Liver (tissue), 3 donors: ENCODE results near the gene CHST13.

Experiments
- HNF4G ChIP-seq: IDR thresholded peaks from 2 replicates; pipeline ENCODE4 v1.6.1; 2016; ENCODE audit warnings: antibody characterized with exemption
- RAD21 ChIP-seq, 2 donors: IDR thresholded peaks; 2 replicates each; pipeline ENCODE4 v1.6.1; 2016; ENCODE audit warnings: antibody characterized with exemption in 2 of 2, mild to moderate bottlenecking in 2 of 2
- SP1 ChIP-seq: IDR thresholded peaks from 2 replicates; pipeline ENCODE4 v1.6.1; 2018; ENCODE audit warnings: antibody characterized with exemption, mild to moderate bottlenecking
- YY1 ChIP-seq: IDR thresholded peaks from 2 replicates; pipeline ENCODE4 v1.6.1; 2016; ENCODE audit warnings: antibody characterized with exemption, mild to moderate bottlenecking
- ZBTB33 ChIP-seq: IDR thresholded peaks from 2 replicates; pipeline ENCODE4 v1.6.1; 2016; ENCODE audit warnings: antibody characterized with exemption
- TF ChIP-seq, protein P1 (sequence below): fragments of 150-350 bp; IDR thresholded peaks from 2 replicates; pipeline ENCODE4 v1.5.1; 2017; ENCODE audit warnings: improper control_type of control experiment, low read depth, low read length; ENCODE audit not compliant: missing input control
- TF ChIP-seq, protein P2 (sequence below): IDR thresholded peaks from 2 replicates; pipeline ENCODE4 v1.6.1; 2016; ENCODE audit warnings: antibody characterized with exemption, mild to moderate bottlenecking
- donor health status: healthy.
- donor health status: healthy.

- TF ChIP-seq ZBTB33, result peak; percentile 65
- TF ChIP-seq RAD21 (IDR thresholded peaks at IDR 0.05), result peak in 1 of 2 donors; percentile 50
- TF ChIP-seq, protein P1, sequence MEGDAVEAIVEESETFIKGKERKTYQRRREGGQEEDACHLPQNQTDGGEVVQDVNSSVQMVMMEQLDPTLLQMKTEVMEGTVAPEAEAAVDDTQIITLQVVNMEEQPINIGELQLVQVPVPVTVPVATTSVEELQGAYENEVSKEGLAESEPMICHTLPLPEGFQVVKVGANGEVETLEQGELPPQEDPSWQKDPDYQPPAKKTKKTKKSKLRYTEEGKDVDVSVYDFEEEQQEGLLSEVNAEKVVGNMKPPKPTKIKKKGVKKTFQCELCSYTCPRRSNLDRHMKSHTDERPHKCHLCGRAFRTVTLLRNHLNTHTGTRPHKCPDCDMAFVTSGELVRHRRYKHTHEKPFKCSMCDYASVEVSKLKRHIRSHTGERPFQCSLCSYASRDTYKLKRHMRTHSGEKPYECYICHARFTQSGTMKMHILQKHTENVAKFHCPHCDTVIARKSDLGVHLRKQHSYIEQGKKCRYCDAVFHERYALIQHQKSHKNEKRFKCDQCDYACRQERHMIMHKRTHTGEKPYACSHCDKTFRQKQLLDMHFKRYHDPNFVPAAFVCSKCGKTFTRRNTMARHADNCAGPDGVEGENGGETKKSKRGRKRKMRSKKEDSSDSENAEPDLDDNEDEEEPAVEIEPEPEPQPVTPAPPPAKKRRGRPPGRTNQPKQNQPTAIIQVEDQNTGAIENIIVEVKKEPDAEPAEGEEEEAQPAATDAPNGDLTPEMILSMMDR, result peak; percentile 72
- TF ChIP-seq YY1, result peak; percentile 90
- TF ChIP-seq SP1, result peak; percentile 81
- TF ChIP-seq, protein P2, sequence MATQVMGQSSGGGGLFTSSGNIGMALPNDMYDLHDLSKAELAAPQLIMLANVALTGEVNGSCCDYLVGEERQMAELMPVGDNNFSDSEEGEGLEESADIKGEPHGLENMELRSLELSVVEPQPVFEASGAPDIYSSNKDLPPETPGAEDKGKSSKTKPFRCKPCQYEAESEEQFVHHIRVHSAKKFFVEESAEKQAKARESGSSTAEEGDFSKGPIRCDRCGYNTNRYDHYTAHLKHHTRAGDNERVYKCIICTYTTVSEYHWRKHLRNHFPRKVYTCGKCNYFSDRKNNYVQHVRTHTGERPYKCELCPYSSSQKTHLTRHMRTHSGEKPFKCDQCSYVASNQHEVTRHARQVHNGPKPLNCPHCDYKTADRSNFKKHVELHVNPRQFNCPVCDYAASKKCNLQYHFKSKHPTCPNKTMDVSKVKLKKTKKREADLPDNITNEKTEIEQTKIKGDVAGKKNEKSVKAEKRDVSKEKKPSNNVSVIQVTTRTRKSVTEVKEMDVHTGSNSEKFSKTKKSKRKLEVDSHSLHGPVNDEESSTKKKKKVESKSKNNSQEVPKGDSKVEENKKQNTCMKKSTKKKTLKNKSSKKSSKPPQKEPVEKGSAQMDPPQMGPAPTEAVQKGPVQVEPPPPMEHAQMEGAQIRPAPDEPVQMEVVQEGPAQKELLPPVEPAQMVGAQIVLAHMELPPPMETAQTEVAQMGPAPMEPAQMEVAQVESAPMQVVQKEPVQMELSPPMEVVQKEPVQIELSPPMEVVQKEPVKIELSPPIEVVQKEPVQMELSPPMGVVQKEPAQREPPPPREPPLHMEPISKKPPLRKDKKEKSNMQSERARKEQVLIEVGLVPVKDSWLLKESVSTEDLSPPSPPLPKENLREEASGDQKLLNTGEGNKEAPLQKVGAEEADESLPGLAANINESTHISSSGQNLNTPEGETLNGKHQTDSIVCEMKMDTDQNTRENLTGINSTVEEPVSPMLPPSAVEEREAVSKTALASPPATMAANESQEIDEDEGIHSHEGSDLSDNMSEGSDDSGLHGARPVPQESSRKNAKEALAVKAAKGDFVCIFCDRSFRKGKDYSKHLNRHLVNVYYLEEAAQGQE, result no peak
- TF ChIP-seq HNF4G, result no peak
Measured at GRCh38 chr3:126528800-126529541, 5.0 kb downstream of the CHST13 start.
